Measurements from ENCODE around the gene RPTOR.

The RPTOR gene

GRCh38 chr17:80979547-80980378 lies 435.1 kb downstream of the RPTOR start:
- no peak overlapping the region for H3K4me2 ChIP-seq (ENCODE audit: low read length)
- no peaks in the 10 kb centered on the region for H4K20me1 ChIP-seq (ENCODE audit: insufficient read depth, low read length)
- no peaks in the 10 kb centered on the region for H3K36me3 ChIP-seq (ENCODE audit: insufficient read depth, low read length)
- no peaks in the 10 kb centered on the region for H3K4me1 ChIP-seq (ENCODE audit: insufficient read depth, low read length, severe bottlenecking)
- no peaks in the 10 kb centered on the region for H3K79me2 ChIP-seq (ENCODE audit: insufficient read depth, low read length)
- H3K9ac ChIP-seq (ENCODE audit: low read length) = no peak overlapping the region
- no peaks in the 10 kb centered on the region for H3K9me2 ChIP-seq (ENCODE audit: low read depth, low read length)
- H3K27me3 ChIP-seq (ENCODE audit: insufficient read depth, low read length) = peaks cover 9% of the 10 kb centered on the region
- H3K4me3 ChIP-seq (ENCODE audit: low read depth, low read length, poor library complexity, severe bottlenecking) = no peak overlapping the region
- no peak overlapping the region for H2AFZ ChIP-seq (ENCODE audit: low read length)
- H3K9me3 ChIP-seq (ENCODE audit: low read length) = no peaks in the 10 kb centered on the region
- no peak overlapping the region for H3K27ac ChIP-seq (ENCODE audit: low read depth, low read length, poor library complexity, severe bottlenecking)
- TF ChIP-seq EZH2 (IDR thresholded peaks at IDR 0.05; ENCODE audit: borderline replicate concordance, low read length) (no peak), CTCF (IDR thresholded peaks at IDR 0.05; ENCODE audit: low read length) (no peak)
- no peaks in the 10 kb centered on the region for H3F3A ChIP-seq (ENCODE audit: insufficient read depth, low read length)

DNA sequence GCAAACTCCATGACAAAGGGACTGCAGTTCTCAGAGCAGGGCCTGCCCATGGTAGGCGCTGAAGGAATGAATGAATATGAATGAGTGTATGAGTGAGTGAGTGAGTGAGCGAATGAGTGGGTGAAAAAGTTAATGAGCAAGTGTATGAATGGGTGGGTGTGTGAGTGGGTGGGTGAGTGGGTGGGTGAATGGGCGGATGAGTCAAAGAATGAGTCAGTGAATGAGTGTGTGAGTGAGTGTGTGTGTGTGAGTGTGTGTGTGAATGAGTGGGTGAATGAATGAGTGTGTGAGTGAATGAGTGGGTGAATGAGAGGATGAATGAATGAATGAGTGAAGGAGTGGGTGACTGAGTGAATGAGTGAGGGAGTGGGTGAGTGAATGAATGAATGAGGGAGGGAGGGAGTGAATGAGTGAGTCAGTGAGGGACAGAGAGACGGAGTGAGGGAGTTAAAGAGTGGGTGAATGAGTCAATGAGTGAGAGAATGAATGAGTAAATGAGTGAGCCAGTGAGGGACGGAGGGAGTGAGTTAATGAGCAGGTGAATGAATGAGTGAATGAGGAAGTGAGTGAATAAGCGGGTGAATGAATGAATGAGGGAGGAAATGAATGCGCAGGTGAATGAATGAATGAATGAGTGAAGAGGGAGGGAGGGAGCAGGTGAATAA lies 435.9 kb downstream of the RPTOR start:
- H3K27ac ChIP-seq (ENCODE audit: low read depth, low read length, poor library complexity, severe bottlenecking) = no peak overlapping the region
- H3K36me3 ChIP-seq (ENCODE audit: insufficient read depth, low read length) = no peaks in the 10 kb centered on the region
- no peaks in the 10 kb centered on the region for H4K20me1 ChIP-seq (ENCODE audit: insufficient read depth, low read length)
- TF ChIP-seq CTCF (IDR thresholded peaks at IDR 0.05; ENCODE audit: low read length) = no peak
- TF ChIP-seq EZH2 (IDR thresholded peaks at IDR 0.05; ENCODE audit: borderline replicate concordance, low read length) = no peak
- no peak overlapping the region for H2AFZ ChIP-seq (ENCODE audit: low read length)
- no peak overlapping the region for H3K4me2 ChIP-seq (ENCODE audit: low read length)
- no peaks in the 10 kb centered on the region for H3K4me1 ChIP-seq (ENCODE audit: insufficient read depth, low read length, severe bottlenecking)
- H3K9me3 ChIP-seq (ENCODE audit: low read length) = no peaks in the 10 kb centered on the region
- H3K79me2 ChIP-seq (ENCODE audit: insufficient read depth, low read length) = no peaks in the 10 kb centered on the region
- H3K4me3 ChIP-seq (ENCODE audit: low read depth, low read length, poor library complexity, severe bottlenecking) = no peak overlapping the region
- H3F3A ChIP-seq (ENCODE audit: insufficient read depth, low read length) = no peaks in the 10 kb centered on the region
- peaks cover 14% of the 10 kb centered on the region for H3K27me3 ChIP-seq (ENCODE audit: insufficient read depth, low read length)
- no peaks in the 10 kb centered on the region for H3K9me2 ChIP-seq (ENCODE audit: low read depth, low read length)
- no peak overlapping the region for H3K9ac ChIP-seq (ENCODE audit: low read length)

- H3K9me2 ChIP-seq (ENCODE audit: low read depth, low read length) = no peaks in the 10 kb centered on the region
Measured at GRCh38 chr17:80981062-80981902, 436.6 kb downstream of the RPTOR start.

More at GRCh38 chr17:80981062-80981902, 436.6 kb downstream of the RPTOR start:
- Histone ChIP-seq H3F3A (ENCODE audit: insufficient read depth, low read length) (no peaks in the 10 kb centered on the region), H3K9ac (ENCODE audit: low read length) (no peak overlapping the region), H2AFZ (ENCODE audit: low read length) (no peak overlapping the region), H3K4me3 (ENCODE audit: low read depth, low read length, poor library complexity, severe bottlenecking) (no peak overlapping the region), H3K9me3 (ENCODE audit: low read length) (no peaks in the 10 kb centered on the region), H3K36me3 (ENCODE audit: insufficient read depth, low read length) (no peaks in the 10 kb centered on the region), H3K79me2 (ENCODE audit: insufficient read depth, low read length) (no peaks in the 10 kb centered on the region), H3K27ac (ENCODE audit: low read depth, low read length, poor library complexity, severe bottlenecking) (no peak overlapping the region), H3K4me1 (ENCODE audit: insufficient read depth, low read length, severe bottlenecking) (no peaks in the 10 kb centered on the region), H4K20me1 (ENCODE audit: insufficient read depth, low read length) (no peaks in the 10 kb centered on the region), H3K27me3 (ENCODE audit: insufficient read depth, low read length) (peaks cover 17% of the 10 kb centered on the region), H3K4me2 (ENCODE audit: low read length) (no peak overlapping the region)
- TF ChIP-seq CTCF (IDR thresholded peaks at IDR 0.05; ENCODE audit: low read length) (peak; percentile 86), EZH2 (IDR thresholded peaks at IDR 0.05; ENCODE audit: borderline replicate concordance, low read length) (no peak)

Measured in OCI-LY1 (cell line).